H1 (cell line): ENCODE data around the gene BEST2. TPM values are rescaled to one million over a fixed set of nuclear protein-coding genes. Genes with fewer than 3 reads are reported as not detected.

Source experiments
- CBX5 ChIP-seq: fragments of 300-800, 300-1000 bp; sonication (generic); IDR thresholded peaks from 2 replicates; pipeline ENCODE4 v1.7.1; 2016; ENCODE audit warnings: antibody characterized with exemption, low read length, low read depth
- CREB1 ChIP-seq: IDR thresholded peaks from 2 replicates; pipeline ENCODE4 v1.6.1; 2012; ENCODE audit warnings: inconsistent platforms
- EGR1 ChIP-seq: IDR thresholded peaks from 2 replicates; pipeline ENCODE4 v1.6.1; 2011; ENCODE audit warnings: low read depth, low read length, borderline replicate concordance
- EZH2 ChIP-seq: fragments of 200-600 bp; sonication (generic); IDR thresholded peaks from 2 replicates; pipeline ENCODE4 v1.7.1; 2012; ENCODE audit warnings: low read depth, mild to moderate bottlenecking, moderate library complexity, low read length, inconsistent platforms; ENCODE audit not compliant: severe bottlenecking
- HDAC6 ChIP-seq: IDR thresholded peaks from one replicate; pipeline ENCODE4 v1.7.1; 2012; ENCODE audit warnings: low read depth, mild to moderate bottlenecking, inconsistent platforms, low read length, moderate library complexity
- KDM5A ChIP-seq: fragments of 200-600 bp; IDR thresholded peaks from 2 replicates; pipeline ENCODE4 v1.7.1; 2012; ENCODE audit warnings: mild to moderate bottlenecking, low read length, inconsistent platforms, mixed read lengths
- MAX ChIP-seq: IDR thresholded peaks from 2 replicates; pipeline ENCODE4 v1.6.1; 2012; ENCODE audit warnings: inconsistent platforms
- POLR2AphosphoS5 ChIP-seq: IDR thresholded peaks from 2 replicates; pipeline ENCODE4 v1.6.1; 2011; ENCODE audit warnings: low read depth, low read length
- SIN3A ChIP-seq, 2 experiments: IDR thresholded peaks in 1 of 2; conservative IDR thresholded peaks in 1 of 2; 2 replicates each; pipeline ENCODE4 v1.6.1; 2011 to 2012; ENCODE audit warnings: low read length in 2 of 2, improper control_type of control experiment in 1 of 2, low read depth in 1 of 2, mild to moderate bottlenecking in 1 of 2
- SP4 ChIP-seq: IDR thresholded peaks from 2 replicates; pipeline ENCODE4 v1.6.1; 2012; ENCODE audit warnings: low read length, inconsistent platforms
- SUZ12 ChIP-seq: fragments of 200-600 bp; sonication (generic); IDR thresholded peaks from 2 replicates; pipeline ENCODE4 v1.6.1; 2012; ENCODE audit warnings: mild to moderate bottlenecking, inconsistent platforms, low read length, moderate library complexity, mixed read lengths
- TAF7 ChIP-seq: optimal IDR thresholded peaks from 2 replicates; pipeline ENCODE3; 2011; ENCODE audit warnings: low read depth, mild to moderate bottlenecking, inconsistent platforms, low read length, moderate library complexity, borderline replicate concordance
- TCF12 ChIP-seq: IDR thresholded peaks from 2 replicates; pipeline ENCODE4 v1.6.1; 2011; ENCODE audit warnings: low read depth, mild to moderate bottlenecking, low read length
- polyA plus RNA-seq, 7 experiments: library from polyadenylated mRNA; depleted of rRNA in 3 of 7; stranded (reverse) in 5 of 7; unstranded in 2 of 7; fragments of >200 nt in 5 of 7; fragments of 200-250 nt in 2 of 7; gene quantifications; 1 replicate in 5 of 7; 2 replicates in 1 of 7; 4 replicates in 1 of 7; pipeline versions ENCODE4 v1.2.1 to v1.2.3, GENCODE V29; 2011 to 2013; ENCODE audit warnings: missing spikeins in 2 of 7, mixed read lengths in 2 of 7
- total RNA-seq: library from RNA; stranded (reverse); fragmentation: NEBNext Ultra II Directional; extraction: Animal tissue kit (Norgen Biotek cat#: 25700); gene quantifications from 2 replicates; pipeline ENCODE4 v1.2.1, GENCODE V29; 2021
- TF ChIP-seq, protein P1 (sequence below): IDR thresholded peaks from 2 replicates; pipeline ENCODE4 v1.6.1; 2012; ENCODE audit warnings: inconsistent platforms
- TF ChIP-seq, protein P2 (sequence below): IDR thresholded peaks from 2 replicates; pipeline ENCODE4 v1.6.1; 2012; ENCODE audit warnings: low read length, inconsistent platforms

The BEST2 gene
- total and polyA plus RNA-seq, 2 of the 8 experiments (the other 6 are each of a cell fraction or from before 2014, with no cell fraction given): 4.6 to 7.3 TPM

GRCh38 chr19:12769689-12770088 lies 18.1 kb downstream of the BEST2 start (continued):
- TF ChIP-seq, protein P1, sequence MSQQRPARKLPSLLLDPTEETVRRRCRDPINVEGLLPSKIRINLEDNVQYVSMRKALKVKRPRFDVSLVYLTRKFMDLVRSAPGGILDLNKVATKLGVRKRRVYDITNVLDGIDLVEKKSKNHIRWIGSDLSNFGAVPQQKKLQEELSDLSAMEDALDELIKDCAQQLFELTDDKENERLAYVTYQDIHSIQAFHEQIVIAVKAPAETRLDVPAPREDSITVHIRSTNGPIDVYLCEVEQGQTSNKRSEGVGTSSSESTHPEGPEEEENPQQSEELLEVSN: peak; percentile 66; the same call in 1 of the 2 replicates
- TF ChIP-seq MAX (peak; percentile 92), HDAC6 (no peak), POLR2AphosphoS5 (peak; percentile 77; the same call in 1 of the 2 replicates), KDM5A (no peak), CREB1 (peak; percentile 82), SUZ12 (no peak), EZH2 (no peak), TCF12 (peak; percentile 87), EGR1 (peak; percentile 80), TAF7 (peak; percentile 56), SIN3A (conservative IDR thresholded peaks at IDR 0.05 in 1 of 2, IDR thresholded peaks at IDR 0.05 in 1 of 2; ENCODE audit: low read depth in 1 of 2, low read length in 2 of 2) (peak; percentile 49 to 82; a peak in 2 of 4 replicates), SP4 (peak; percentile 82; the same call in 1 of the 2 replicates), CBX5 (no peak)
- TF ChIP-seq, protein P2, sequence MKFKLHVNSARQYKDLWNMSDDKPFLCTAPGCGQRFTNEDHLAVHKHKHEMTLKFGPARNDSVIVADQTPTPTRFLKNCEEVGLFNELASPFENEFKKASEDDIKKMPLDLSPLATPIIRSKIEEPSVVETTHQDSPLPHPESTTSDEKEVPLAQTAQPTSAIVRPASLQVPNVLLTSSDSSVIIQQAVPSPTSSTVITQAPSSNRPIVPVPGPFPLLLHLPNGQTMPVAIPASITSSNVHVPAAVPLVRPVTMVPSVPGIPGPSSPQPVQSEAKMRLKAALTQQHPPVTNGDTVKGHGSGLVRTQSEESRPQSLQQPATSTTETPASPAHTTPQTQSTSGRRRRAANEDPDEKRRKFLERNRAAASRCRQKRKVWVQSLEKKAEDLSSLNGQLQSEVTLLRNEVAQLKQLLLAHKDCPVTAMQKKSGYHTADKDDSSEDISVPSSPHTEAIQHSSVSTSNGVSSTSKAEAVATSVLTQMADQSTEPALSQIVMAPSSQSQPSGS: no peak
